GM23338 (cell line): ENCODE data around the gene HMCN2. TPM values are rescaled to one million over a fixed set of nuclear protein-coding genes. Genes with fewer than 3 reads are reported as not detected.

Source experiments
- ATAC-seq: fragments of 200-7000 bp; cut with Tn5 transposase; 3 replicates; pipeline ENCODE4 v1.9.1; 2020
- DNase-seq: peaks from one replicate; pipeline ENCODE4 v3.0.0-alpha.2; 2015; ENCODE audit warnings: low spot score
- H2AFZ ChIP-seq: fragments of 200-600 bp; sonication (generic); 2 replicates; pipeline ENCODE4 v1.8.0; 2016; ENCODE audit warnings: antibody characterized with exemption, mild to moderate bottlenecking, moderate library complexity
- H3F3A ChIP-seq: fragments of 200-600 bp; sonication (generic); replicated peaks from 2 replicates; pipeline ENCODE4 v1.8.0; 2017; ENCODE audit warnings: antibody characterized with exemption, mixed run types, low read depth
- H3K27ac ChIP-seq: fragments of 200-600 bp; sonication (generic); 2 replicates; pipeline ENCODE4 v1.6.1; 2016; ENCODE audit warnings: low read depth
- H3K27me3 ChIP-seq: fragments of 200-600 bp; sonication (generic); 2 replicates; pipeline ENCODE4 v1.8.0; 2016; ENCODE audit warnings: mild to moderate bottlenecking, mixed run types, moderate library complexity; ENCODE audit not compliant: insufficient read depth
- H3K36me3 ChIP-seq: fragments of 200-600 bp; sonication (generic); 2 replicates; pipeline ENCODE4 v1.8.0; 2016; ENCODE audit warnings: mild to moderate bottlenecking; ENCODE audit not compliant: insufficient read depth
- H3K4me1 ChIP-seq: fragments of 200-600 bp; sonication (generic); 2 replicates; pipeline ENCODE4 v1.8.0; 2016; ENCODE audit warnings: mild to moderate bottlenecking, moderate library complexity; ENCODE audit not compliant: insufficient read depth
- H3K4me2 ChIP-seq: fragments of 200-600 bp; sonication (generic); 2 replicates; pipeline ENCODE4 v1.7.1; 2017; ENCODE audit warnings: mixed run types
- H3K4me3 ChIP-seq: fragments of 200-600 bp; sonication (generic); 2 replicates; pipeline ENCODE4 v1.6.1; 2016; ENCODE audit warnings: mixed run types
- H3K79me2 ChIP-seq: fragments of 200-600 bp; sonication (generic); replicated peaks from 2 replicates; pipeline ENCODE4 v1.8.0; 2017; ENCODE audit warnings: mild to moderate bottlenecking; ENCODE audit not compliant: insufficient read depth
- H3K9me2 ChIP-seq: fragments of 200-600 bp; sonication (generic); 2 replicates; pipeline ENCODE4 v1.8.0; 2017; ENCODE audit not compliant: insufficient read depth
- H4K20me1 ChIP-seq: fragments of 200-600 bp; sonication (generic); replicated peaks from 2 replicates; pipeline ENCODE4 v1.8.0; 2017; ENCODE audit warnings: mild to moderate bottlenecking; ENCODE audit not compliant: insufficient read depth
- H3K27ac Mint-ChIP-seq: 2 replicates; pipeline ENCODE4 v1.8.0; 2020; ENCODE audit warnings: inconsistent platforms, mild to moderate bottlenecking, moderate library complexity, mixed read lengths
- H3K27me3 Mint-ChIP-seq: 3 replicates; pipeline ENCODE4 v1.8.0; 2022; ENCODE audit warnings: low read depth, mild to moderate bottlenecking, moderate library complexity, mixed read lengths, inconsistent platforms; ENCODE audit not compliant: insufficient read depth, poor library complexity
- H3K36me3 Mint-ChIP-seq: 3 replicates; pipeline ENCODE4 v1.8.0; 2021; ENCODE audit warnings: low read depth, mild to moderate bottlenecking, inconsistent platforms, moderate library complexity, mixed read lengths
- H3K4me1 Mint-ChIP-seq: 3 replicates; pipeline ENCODE4 v1.8.0; 2020; ENCODE audit warnings: mild to moderate bottlenecking, inconsistent platforms, mixed read lengths
- H3K4me3 Mint-ChIP-seq: 3 replicates; pipeline ENCODE4 v1.8.0; 2021; ENCODE audit warnings: moderate library complexity, mild to moderate bottlenecking, inconsistent platforms, mixed read lengths
- H3K9me3 Mint-ChIP-seq: 3 replicates; pipeline ENCODE4 v1.8.0; 2020; ENCODE audit warnings: moderate library complexity, mild to moderate bottlenecking, inconsistent platforms, mixed read lengths
- CREB1 ChIP-seq: fragments of 250-450 bp; sonication (Bioruptor Pico); IDR thresholded peaks from 2 replicates; pipeline ENCODE4 v1.5.0; 2020; ENCODE audit warnings: low read depth, mild to moderate bottlenecking, moderate library complexity
- EZH2phosphoT487 ChIP-seq: fragments of 200-600 bp; sonication (generic); IDR thresholded peaks from one replicate; pipeline ENCODE4 v1.8.1; 2018; ENCODE audit warnings: antibody characterized with exemption; ENCODE audit not compliant: unreplicated experiment
- JUNB ChIP-seq: IDR thresholded peaks from one replicate; pipeline ENCODE4 v1.6.1; 2016; ENCODE audit warnings: antibody characterized with exemption; ENCODE audit not compliant: unreplicated experiment
- NANOG ChIP-seq: IDR thresholded peaks from 2 replicates; pipeline ENCODE4 v1.6.1; 2016; ENCODE audit warnings: antibody characterized with exemption, borderline replicate concordance
- POLR2AphosphoS5 ChIP-seq: IDR thresholded peaks from 2 replicates; pipeline ENCODE4 v1.6.1; 2016; ENCODE audit warnings: antibody characterized with exemption, low read depth
- STAT1 ChIP-seq: IDR thresholded peaks from one replicate; pipeline ENCODE4 v1.6.1; 2016; ENCODE audit warnings: antibody characterized with exemption; ENCODE audit not compliant: unreplicated experiment
- ZNF114 ChIP-seq: fragments of 250-450 bp; sonication (Bioruptor Pico); IDR thresholded peaks from 2 replicates; pipeline ENCODE4 v1.5.0; 2020; ENCODE audit warnings: mild to moderate bottlenecking, moderate library complexity
- ZNF331 ChIP-seq: fragments of 250-450 bp; sonication (Bioruptor Pico); IDR thresholded peaks from 2 replicates; pipeline ENCODE4 v1.5.0; 2020; ENCODE audit warnings: low read depth, mild to moderate bottlenecking, moderate library complexity
- ZNF462 ChIP-seq: fragments of 250-450 bp; sonication (Bioruptor Pico); IDR thresholded peaks from 2 replicates; pipeline ENCODE4 v1.5.0; 2020; ENCODE audit warnings: mild to moderate bottlenecking, moderate library complexity
- polyA plus RNA-seq: library from polyadenylated mRNA; unstranded; fragments of >200 nt; fragmentation: Nextera tagmentation; extraction: Ambion mirVana; gene quantifications from 2 replicates; pipeline ENCODE4 v1.2.1, GENCODE V29; 2016
- total RNA-seq: library from RNA; depleted of rRNA; stranded (reverse); fragments of >200 nt; shearing (Covaris generic); gene quantifications from 2 replicates; pipeline ENCODE4 v1.2.3, GENCODE V29; 2014

The HMCN2 gene
- total and polyA plus RNA-seq, 2 experiments from 2014 or later: 1.3 to 4.7 TPM

GRCh38 chr9:130419521-130420035 lies 154.0 kb downstream of the HMCN2 start (continued):
- no peak for TF ChIP-seq ZNF462
- no peak for TF ChIP-seq JUNB
- TF ChIP-seq STAT1: no peak
- TF ChIP-seq ZNF114 (CRISPR knock-in tag): no peak
- TF ChIP-seq CREB1 (CRISPR knock-in tag): no peak
- no peak for TF ChIP-seq EZH2phosphoT487
- no peak for TF ChIP-seq POLR2AphosphoS5
- TF ChIP-seq NANOG: no peak

- Histone ChIP-seq H3K4me3 (no peak overlapping the region), H3K27me3 (no peaks in the 10 kb centered on the region), H3K4me1 (peaks cover 7% of the 10 kb centered on the region; the same call in 1 of the 2 replicates), H2AFZ (0 out of 2 replicates have a peak overlapping the region, but pooled peaks have one; percentile 48), H3K36me3 (no peaks in the 10 kb centered on the region), H3K27ac (0 out of 2 replicates have a peak overlapping the region, but pooled peaks have one; percentile 59), H3F3A (no peaks in the 10 kb centered on the region), H4K20me1 (no peaks in the 10 kb centered on the region), H3K4me2 (no peak overlapping the region), H3K79me2 (no peaks in the 10 kb centered on the region), H3K9me2 (no peaks in the 10 kb centered on the region)
- Mint-ChIP-seq H3K4me3 (no peak overlapping the region), H3K4me1 (peaks cover 21% of the 10 kb centered on the region), H3K27me3 (peaks cover 6% of the 10 kb centered on the region), H3K27ac (peak overlapping the region; percentile 34; the same call in 1 of the 2 replicates), H3K36me3 (peaks cover 15% of the 10 kb centered on the region), H3K9me3 (peaks cover 4% of the 10 kb centered on the region)
- ATAC-seq (no peak), DNase-seq (no peak)
- no peak for TF ChIP-seq POLR2AphosphoS5
- no peak for TF ChIP-seq NANOG
- no peak for TF ChIP-seq STAT1
- no peak for TF ChIP-seq EZH2phosphoT487
- no peak for TF ChIP-seq ZNF331 (CRISPR knock-in tag)
- TF ChIP-seq CREB1 (CRISPR knock-in tag): no peak
- TF ChIP-seq ZNF462: no peak
Observed at GRCh38 chr9:130421154-130421801, 155.7 kb downstream of the HMCN2 start.
